PC-3 (cell line): ENCODE results near the gene AGPS. TPM values are rescaled to one million over a fixed set of nuclear protein-coding genes. Genes with fewer than 3 reads are reported as not detected.
"Not testable (repeated sequence)": the region's sequence is repeated elsewhere in the genome, so short reads cannot be mapped to it uniquely, and the experiment has no call there.

Experiments used
- ATAC-seq: fragments of 200-7000 bp; cut with Tn5 transposase; 2 replicates; pipeline ENCODE4 v1.9.1; 2020; ENCODE audit warnings: mild to moderate bottlenecking, moderate library complexity
- BruUV-seq: library from RNA; stranded (reverse); fragments of 400-500 nt; replicated peaks from 2 replicates; lab custom pipeline; 2021; lab: Mats Ljungman, UMichigan
- CTCF ChIA-PET: fragments of 300-600 bp; sonication (Branson Sonifier 250); formaldehyde crosslinking; loops from one replicate; lab custom pipeline; 2022; ENCODE audit warnings: antibody characterized with exemption; lab: Charles Lee
- POLR2A ChIA-PET: fragments of 300-600 bp; sonication (Branson Sonifier 250); formaldehyde crosslinking; loops from one replicate; lab custom pipeline; 2022; ENCODE audit warnings: antibody characterized with exemption; ENCODE audit not compliant: unreplicated experiment; lab: Charles Lee
- DNase-seq: peaks from one replicate; pipeline ENCODE4 v3.0.0-alpha.2; 2015
- H2AFZ ChIP-seq: fragments of 300-600 bp; sonication (generic); 2 replicates; pipeline ENCODE4 v1.6.0; 2016; ENCODE audit warnings: antibody characterized with exemption, low read length
- H3F3A ChIP-seq: fragments of 300-600 bp; sonication (generic); one replicate; pipeline ENCODE4 v1.6.0; 2017; ENCODE audit warnings: antibody characterized with exemption, low read length, control low read depth, mild to moderate bottlenecking; ENCODE audit not compliant: unreplicated experiment
- H3K27ac ChIP-seq: fragments of 300-600 bp; sonication (generic); 2 replicates; pipeline ENCODE4 v1.5.1; 2016; ENCODE audit warnings: mild to moderate bottlenecking, low read length
- H3K27me3 ChIP-seq: fragments of 300-600 bp; sonication (generic); 2 replicates; pipeline ENCODE4 v1.6.1; 2016; ENCODE audit warnings: low read length, mixed read lengths
- H3K36me3 ChIP-seq: fragments of 300-600 bp; sonication (generic); 2 replicates; pipeline ENCODE4 v1.6.1; 2016; ENCODE audit warnings: low read depth, mixed run types, low read length, mixed read lengths
- H3K4me1 ChIP-seq: fragments of 300-600 bp; sonication (generic); 2 replicates; pipeline ENCODE4 v1.5.1; 2016; ENCODE audit warnings: low read length; ENCODE audit not compliant: insufficient read depth
- H3K4me2 ChIP-seq: fragments of 300-600 bp; sonication (generic); 2 replicates; pipeline ENCODE4 v1.6.0; 2016; ENCODE audit warnings: low read length
- H3K4me3 ChIP-seq: fragments of 300-600 bp; sonication (generic); 2 replicates; pipeline ENCODE4 v1.5.1; 2016; ENCODE audit warnings: mild to moderate bottlenecking, low read length, mixed read lengths
- H3K79me2 ChIP-seq: fragments of 300-600 bp; sonication (generic); 2 replicates; pipeline ENCODE4 v1.6.1; 2017; ENCODE audit warnings: low read length, mixed read lengths
- H3K9ac ChIP-seq: fragments of 300-600 bp; sonication (generic); 2 replicates; pipeline ENCODE4 v1.6.0; 2016; ENCODE audit warnings: mild to moderate bottlenecking, low read length
- H3K9me2 ChIP-seq: fragments of 300-600 bp; sonication (generic); replicated peaks from 2 replicates; pipeline ENCODE4 v1.6.1; 2016; ENCODE audit warnings: mixed run types, low read length, mixed read lengths
- H3K9me3 ChIP-seq: fragments of 300-600 bp; sonication (generic); 2 replicates; pipeline ENCODE4 v1.6.1; 2016; ENCODE audit warnings: low read length, mixed read lengths
- H4K20me1 ChIP-seq: fragments of 300-600 bp; sonication (generic); 2 replicates; pipeline ENCODE4 v1.6.1; 2016; ENCODE audit warnings: low read length, mixed read lengths
- CTCF ChIP-seq: fragments of 300-600 bp; sonication (generic); conservative IDR thresholded peaks from 2 replicates; pipeline ENCODE4 v1.5.1; 2017; ENCODE audit warnings: antibody characterized with exemption, low read depth, mild to moderate bottlenecking, low read length
- EZH2 ChIP-seq: fragments of 300-600 bp; sonication (generic); IDR thresholded peaks from one replicate; pipeline ENCODE4 v1.6.1; 2017; ENCODE audit warnings: antibody characterized with exemption, mild to moderate bottlenecking, low read length; ENCODE audit not compliant: unreplicated experiment
- EZH2phosphoT487 ChIP-seq: fragments of 300-600 bp; sonication (generic); IDR thresholded peaks from 2 replicates; pipeline ENCODE4 v1.6.1; 2018; ENCODE audit warnings: mild to moderate bottlenecking, antibody characterized with exemption, low read length, borderline replicate concordance
- intact Hi-C: fragments of 100-400 bp; cut with micrococcal nuclease; formaldehyde crosslinking; loops from 2 replicates; pipeline ENCODE4 v1.9.0; 2023
- total RNA-seq: library from RNA; depleted of rRNA; stranded (reverse); fragments of >200 nt; gene quantifications from 2 replicates; pipeline ENCODE4 v1.2.3, GENCODE V29; 2014

AGPS gene
- total RNA-seq, 1 experiment from 2014 or later, result 147 TPM

- H3K9me2 ChIP-seq, result no peaks in the 10 kb centered on the region
- no peak overlapping the region for H3K27ac ChIP-seq
- peaks cover 19% of the 10 kb centered on the region; the same call in 1 of the 2 replicates for H3K36me3 ChIP-seq
- BruUV-seq, result no TSS peak
- DNase-seq (no peak), ATAC-seq (no peak)
- H3K4me3 ChIP-seq, result no peak overlapping the region
- H3K9ac ChIP-seq, result no peak overlapping the region
- ChIA-PET POLR2A (no interaction called here), CTCF (no interaction called here)
- H3F3A ChIP-seq, result no peaks in the 10 kb centered on the region
- no peaks in the 10 kb centered on the region for H3K27me3 ChIP-seq
- TF ChIP-seq CTCF (no peak), EZH2 (no peak), EZH2phosphoT487 (no peak)
- H3K79me2 ChIP-seq, result no peaks in the 10 kb centered on the region
- H2AFZ ChIP-seq, result no peak overlapping the region
- H4K20me1 ChIP-seq, result no peaks in the 10 kb centered on the region
- H3K9me3 ChIP-seq, result no peaks in the 10 kb centered on the region
- no peaks in the 10 kb centered on the region for H3K4me1 ChIP-seq
- no peak overlapping the region for H3K4me2 ChIP-seq
- intact Hi-C loops, result no loop called here
Measured at GRCh38 chr2:177448031-177448430, 55.5 kb downstream of the AGPS start.

GRCh38 chr2:177449159-177449558 is 56.6 kb downstream of the AGPS start:
- BruUV-seq, result no TSS peak
- Histone ChIP-seq H3K9me3 (no peaks in the 10 kb centered on the region), H3K27me3 (no peaks in the 10 kb centered on the region), H3K4me2 (no peak overlapping the region), H3K9ac (no peak overlapping the region), H3K27ac (no peak overlapping the region), H3K9me2 (no peaks in the 10 kb centered on the region), H3K4me1 (no peaks in the 10 kb centered on the region), H3F3A (no peaks in the 10 kb centered on the region), H3K36me3 (peaks cover 12% of the 10 kb centered on the region; the same call in 1 of the 2 replicates), H3K79me2 (no peaks in the 10 kb centered on the region), H2AFZ (no peak overlapping the region), H4K20me1 (no peaks in the 10 kb centered on the region), H3K4me3 (no peak overlapping the region)
- intact Hi-C loops, result no loop called here
- TF ChIP-seq EZH2phosphoT487, result no peak
- TF ChIP-seq EZH2, result no peak
- no peak for TF ChIP-seq CTCF
- no peak for DNase-seq
- no peak for ATAC-seq
- ChIA-PET CTCF (no interaction called here), POLR2A (no interaction called here)

- TF ChIP-seq EZH2 (no peak), CTCF (no peak), EZH2phosphoT487 (no peak)
- Histone ChIP-seq H2AFZ (no peak overlapping the region), H3K4me3 (no peak overlapping the region), H3K36me3 (peaks cover 9% of the 10 kb centered on the region; the same call in 1 of the 2 replicates), H3K9me3 (no peaks in the 10 kb centered on the region), H3K9ac (no peak overlapping the region), H3K9me2 (no peaks in the 10 kb centered on the region), H4K20me1 (no peaks in the 10 kb centered on the region), H3K4me1 (no peaks in the 10 kb centered on the region), H3K79me2 (no peaks in the 10 kb centered on the region), H3K4me2 (no peak overlapping the region), H3K27ac (no peak overlapping the region), H3F3A (no peaks in the 10 kb centered on the region), H3K27me3 (no peaks in the 10 kb centered on the region)
- no TSS peak for BruUV-seq
- ChIA-PET CTCF (no interaction called here), POLR2A (interaction anchor here (0.6 kb wide), 1 partner anchor 18 kb away, joined by 6 read pairs; no protein-coding TSS in a partner anchor)
- intact Hi-C loops, result no loop called here
- DNase-seq (no peak), ATAC-seq (no peak)
Measured at GRCh38 chr2:177455187-177455586, 62.6 kb downstream of the AGPS start.

GRCh38 chr2:177459756-177460155 is 67.2 kb downstream of the AGPS start:
- H3K36me3 ChIP-seq, H3K9me3 ChIP-seq, POLR2A ChIA-PET, H3K9ac ChIP-seq, H3K9me2 ChIP-seq, H3K4me1 ChIP-seq, H2AFZ ChIP-seq, DNase-seq, BruUV-seq, H3K4me2 ChIP-seq, CTCF ChIA-PET, H3K79me2 ChIP-seq, H3F3A ChIP-seq, H3K27ac ChIP-seq, H3K4me3 ChIP-seq, H3K27me3 ChIP-seq, H4K20me1 ChIP-seq, intact Hi-C loops, ATAC-seq: not testable (repeated sequence)
